Keratinocyte (primary cell): ENCODE measurements around the gene MYH15.

Source experiments
- CTCF ChIP-seq, 3 experiments: IDR thresholded peaks in 1 of 3; conservative IDR thresholded peaks in 1 of 3; optimal IDR thresholded peaks in 1 of 3; 2 replicates in 2 of 3; 3 replicates in 1 of 3; pipeline versions ENCODE3 to v1.5.1; 2011; ENCODE audit warnings: low read length in 3 of 3, mild to moderate bottlenecking in 3 of 3, moderate library complexity in 2 of 3, control low read depth in 1 of 3, inconsistent platforms in 1 of 3; ENCODE audit not compliant: insufficient read depth in 2 of 3; ENCODE audit errors: extremely low read depth in 1 of 3
- EZH2 ChIP-seq: IDR thresholded peaks from one replicate; pipeline ENCODE4 v1.6.1; 2012; ENCODE audit warnings: inconsistent platforms, mild to moderate bottlenecking, low read length, moderate library complexity

DNA sequence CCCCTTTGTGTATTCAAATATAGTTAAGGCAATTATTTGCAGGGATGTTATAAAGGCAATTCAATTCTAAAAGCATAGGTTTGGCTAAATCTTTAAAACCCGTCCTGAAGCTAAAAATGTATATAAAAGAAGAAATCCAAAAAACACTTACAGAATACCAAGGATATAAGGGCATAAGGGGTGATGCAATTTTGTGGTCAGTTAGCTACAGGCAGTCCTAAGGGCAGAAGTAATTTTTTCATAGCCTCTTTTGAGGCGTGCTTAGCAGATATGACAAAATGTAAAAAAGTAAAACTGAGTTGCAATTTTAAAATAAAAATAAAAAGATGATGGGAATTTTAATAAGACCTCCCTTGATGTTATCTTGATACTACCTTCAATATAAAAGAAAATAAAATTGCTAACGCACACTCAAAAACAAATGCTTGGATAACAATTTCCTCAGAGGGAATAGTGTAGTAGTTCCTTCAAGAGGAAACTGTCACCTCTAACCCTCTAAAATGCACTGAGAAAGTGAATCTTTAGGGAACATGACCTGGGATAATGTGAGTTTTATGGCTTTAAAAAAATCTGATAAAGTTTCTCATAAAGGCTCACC, 104.2 kb downstream of the MYH15 start:
- TF ChIP-seq CTCF (optimal IDR thresholded peaks at IDR 0.05 in 1 of 3, IDR thresholded peaks at IDR 0.05 in 1 of 3, conservative IDR thresholded peaks at IDR 0.05 in 1 of 3; ENCODE audit: extremely low read depth in 1 of 3, insufficient read depth in 2 of 3, low read length in 3 of 3) (no peak), EZH2 (no peak)
